HG03460 (cell line): ENCODE results near the gene VIT.
"Not testable (repeated sequence)": the region's sequence is repeated elsewhere in the genome, so short reads cannot be mapped to it uniquely, and the experiment has no call there.

ENCODE experiments used
- ATAC-seq: cut with Tn5 transposase; IDR thresholded peaks from one replicate; pipeline ENCODE4 v1.9.1; 2021; ENCODE audit not compliant: unreplicated experiment

The VIT gene

GRCh38 chr2:36677996-36678605, 18.4 kb upstream of the VIT start:
- no peak for ATAC-seq

GRCh38 chr2:36678856-36679255, 17.7 kb upstream of the VIT start:
- no peak for ATAC-seq

GRCh38 chr2:36680012-36680411, 16.5 kb upstream of the VIT start:
- no peak for ATAC-seq

- no peak for ATAC-seq
These were observed 13.9 kb upstream of the VIT start for GRCh38 chr2:36682562-36682961.

- no peak for ATAC-seq
These were observed 13.5 kb upstream of the VIT start for GRCh38 chr2:36683002-36683401.

GRCh38 chr2:36688291-36688690, 8.2 kb upstream of the VIT start:
- ATAC-seq = not testable (repeated sequence)

- ATAC-seq = not testable (repeated sequence)
These were observed 7.5 kb upstream of the VIT start for GRCh38 chr2:36689013-36689412.

DNA sequence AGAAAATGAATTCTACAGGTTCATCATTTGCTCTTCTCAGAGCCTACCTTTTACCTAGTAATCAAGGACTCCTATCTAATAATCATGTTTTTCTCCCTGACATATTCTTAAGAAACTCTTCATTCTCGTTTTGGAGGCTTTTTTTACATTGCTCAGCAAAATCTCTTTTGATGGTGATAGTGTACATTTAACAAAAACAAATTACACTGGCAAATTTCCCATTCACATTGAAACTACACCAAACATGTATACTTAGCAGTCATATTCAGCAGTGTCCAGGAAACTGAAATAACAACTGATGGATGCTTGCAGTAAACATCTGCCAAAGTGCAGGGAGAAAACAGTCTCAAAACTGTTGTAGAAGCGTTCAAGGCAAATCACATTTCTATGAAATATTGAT, 4.4 kb upstream of the VIT start:
- no peak for ATAC-seq

DNA sequence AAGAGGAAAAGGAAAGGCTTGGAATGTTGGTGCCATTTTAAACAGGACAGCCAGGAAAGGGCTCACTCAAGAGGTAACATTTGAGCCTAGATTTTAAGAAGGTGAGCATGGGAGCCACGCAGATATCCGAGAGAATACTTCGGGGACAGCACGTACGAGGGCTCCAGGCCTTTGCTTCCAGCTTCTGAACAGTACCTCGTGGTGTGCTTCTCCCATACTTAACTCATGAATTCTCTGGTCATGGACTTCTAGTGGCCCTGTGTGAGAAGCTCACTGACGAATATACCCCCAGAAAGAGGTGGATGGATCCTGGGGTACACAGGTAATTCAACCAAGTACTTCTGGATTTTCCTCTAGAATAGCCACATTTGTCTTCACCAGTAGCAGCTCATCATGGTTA, 2.7 kb upstream of the VIT start:
- ATAC-seq = no peak

GRCh38 chr2:36695746-36696415, 626 bp upstream of the VIT start:
- no peak for ATAC-seq

DNA sequence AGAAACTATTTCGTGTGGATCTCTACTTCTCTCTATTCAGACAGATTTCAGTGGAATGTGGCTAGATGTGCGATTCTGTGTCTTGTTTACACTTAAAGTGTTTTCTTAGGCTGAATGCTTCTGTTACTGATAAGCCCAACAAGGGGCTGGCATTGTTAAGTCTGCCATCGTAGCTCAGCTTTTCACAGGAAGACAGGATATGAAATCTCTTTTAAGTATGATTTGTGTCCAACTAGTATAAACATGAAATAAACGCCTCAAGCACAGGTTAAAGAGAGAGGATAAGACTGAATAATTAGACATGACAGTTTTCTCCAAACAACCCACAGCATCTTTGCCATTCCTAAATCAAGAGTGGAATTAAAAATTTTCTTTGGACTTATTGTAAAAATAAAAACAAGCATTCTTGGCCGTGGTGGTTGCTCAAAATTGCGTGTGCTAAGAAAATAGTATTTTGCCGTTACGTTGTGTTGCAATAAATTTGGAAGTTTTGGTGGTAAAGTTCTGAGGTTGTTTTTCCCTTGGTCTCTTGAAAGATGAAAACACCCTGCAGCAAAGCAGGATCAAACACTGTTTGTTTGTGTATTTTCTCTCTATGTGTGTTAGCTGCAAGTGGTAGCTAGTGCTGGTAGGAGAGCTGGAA, 1.0 kb downstream of the VIT start:
- no peak for ATAC-seq

DNA sequence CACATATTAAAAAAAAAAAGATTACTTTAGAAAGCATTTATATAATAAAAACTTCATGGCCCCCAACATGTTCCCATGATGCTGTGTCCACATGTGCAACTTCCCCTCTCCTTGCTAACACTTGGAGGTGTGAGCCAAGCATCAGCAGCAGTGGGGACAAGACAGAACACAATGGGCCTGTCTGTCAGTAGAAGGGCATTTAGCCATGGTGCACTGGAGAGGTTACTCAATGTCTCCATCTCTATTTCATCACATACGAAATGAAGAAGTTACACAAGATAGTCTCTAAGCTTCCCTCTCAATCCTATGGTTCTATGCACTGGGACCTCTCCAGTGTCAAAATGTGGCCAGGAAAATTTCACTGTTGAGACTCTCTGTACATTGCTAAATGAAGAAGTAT, 2.5 kb downstream of the VIT start:
- ATAC-seq = no peak

DNA sequence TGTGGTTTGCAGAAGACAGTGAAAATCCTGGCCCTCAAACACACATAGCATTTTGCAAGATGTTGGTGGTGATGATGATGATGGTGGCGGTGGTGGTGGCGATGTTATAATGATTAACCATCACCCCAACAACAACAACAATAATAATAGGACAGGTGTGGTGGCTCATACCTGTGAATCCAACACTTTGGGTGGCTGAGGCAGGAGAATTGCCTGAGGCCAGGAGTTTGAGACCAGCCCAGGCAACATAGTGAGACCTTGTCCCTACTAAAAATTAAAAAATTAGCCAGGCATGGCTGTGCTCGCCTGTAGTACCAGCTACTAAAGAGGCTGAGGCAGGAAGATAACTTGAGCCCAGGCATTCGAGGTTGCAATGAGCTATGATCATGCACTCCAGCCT, 3.8 kb downstream of the VIT start:
- ATAC-seq = no peak

GRCh38 chr2:36701391-36701795, 4.9 kb downstream of the VIT start:
- no peak for ATAC-seq

DNA sequence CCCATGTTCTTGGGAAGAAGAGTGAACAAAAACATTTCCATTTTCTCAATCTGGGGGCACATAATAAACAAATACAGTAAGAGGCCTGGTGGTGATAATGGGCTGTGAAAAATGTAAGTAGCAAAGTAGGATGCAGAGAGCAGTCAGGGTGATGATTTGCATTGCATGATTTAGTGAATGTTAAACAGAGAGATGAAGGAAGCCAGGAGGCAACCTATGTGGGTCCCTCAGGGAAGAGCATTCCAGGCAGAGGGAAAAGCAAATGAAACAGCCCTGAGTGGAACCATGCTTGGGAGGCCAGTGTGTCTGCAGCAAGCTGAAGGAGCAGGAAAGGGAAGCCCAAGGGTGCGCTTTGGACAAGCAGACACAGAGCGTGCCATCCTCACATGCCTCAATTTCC, 5.4 kb downstream of the VIT start:
- no peak for ATAC-seq

GRCh38 chr2:36702781-36703180, 6.3 kb downstream of the VIT start:
- no peak for ATAC-seq

- no peak for ATAC-seq
These were observed 8.1 kb downstream of the VIT start for GRCh38 chr2:36704475-36705150.

- no peak for ATAC-seq
These were observed 9.0 kb downstream of the VIT start for GRCh38 chr2:36705326-36706020.

- no peak for ATAC-seq
These were observed 9.7 kb downstream of the VIT start for GRCh38 chr2:36706021-36706876.

GRCh38 chr2:36707050-36707449, 10.5 kb downstream of the VIT start:
- ATAC-seq = no peak
